BJ (cell line): Measurements from ENCODE around the gene POLR3K. TPM values are rescaled to one million over a fixed set of nuclear protein-coding genes. Genes with fewer than 3 reads are reported as not detected.

Experiments used
- CTCF ChIA-PET: fragments of 350-600 bp; formaldehyde crosslinking; extraction: SDS; loops from one replicate; lab custom pipeline; 2021; ENCODE audit warnings: antibody characterized with exemption, inconsistent platforms; lab: Yijun Ruan, JAX
- POLR2A ChIA-PET: fragments of 300-600 bp; sonication (Branson Sonifier 250); formaldehyde crosslinking; extraction: SDS; loops from one replicate; lab custom pipeline; 2021; ENCODE audit warnings: antibody characterized with exemption; lab: Charles Lee
- DNase-seq: peaks from one replicate; pipeline ENCODE4 v3.0.0-alpha.2; 2011; ENCODE audit warnings: low read depth
- H3K27me3 ChIP-seq: 2 replicates; pipeline ENCODE4 v1.6.0; 2011; ENCODE audit warnings: low read length; ENCODE audit not compliant: control insufficient read depth, insufficient read depth
- H3K36me3 ChIP-seq: 2 replicates; pipeline ENCODE4 v1.5.1; 2011; ENCODE audit warnings: low read length; ENCODE audit not compliant: control insufficient read depth, insufficient read depth
- H3K4me3 ChIP-seq: 2 replicates; pipeline ENCODE4 v1.5.1; 2011; ENCODE audit warnings: low read depth, mild to moderate bottlenecking, control low read depth, low read length
- CTCF ChIP-seq: IDR thresholded peaks from 2 replicates; pipeline ENCODE4 v1.5.1; 2011; ENCODE audit warnings: low read depth, mild to moderate bottlenecking, control low read depth, inconsistent platforms, low read length, moderate library complexity; ENCODE audit not compliant: insufficient read depth
- polyA minus RNA-seq: library from RNA; depleted of rRNA, polyadenylated mRNA; stranded (reverse); fragments of >200 nt; gene quantifications from 2 replicates; pipeline ENCODE4 v1.2.3, GENCODE V29; 2011; rRNA and poly(A)+ RNA removed
- polyA plus RNA-seq: library from polyadenylated mRNA; depleted of rRNA; stranded (reverse); fragments of >200 nt; gene quantifications from 2 replicates; pipeline ENCODE4 v1.2.3, GENCODE V29; 2011; rRNA removed

POLR3K gene
- polyA plus RNA-seq (14.3 and 14.6 TPM in 2 replicates), polyA minus RNA-seq (5.6 and 10.1 TPM in 2 replicates)

GRCh38 chr16:53346-54236, at the start of gene POLR3K, which contains the start of gene SNRNP25:
Gene POLR3K, minus strand, starts transcription at chr16:53608. Its CDS starts 22 bp downstream, at chr16:53586.
Gene SNRNP25, plus strand, starts transcription at chr16:53828. Its CDS starts 189 bp downstream, at chr16:54017.
- CTCF ChIA-PET, result interaction anchor here (0.5 to 3.0 kb wide), 4 partner anchors 10 to 51 kb away, joined by 3 to 14 read pairs (median 3); no protein-coding TSS in a partner anchor
- TF ChIP-seq CTCF, result no peak
- H3K4me3 ChIP-seq, result peak within 1 kb of the TSS; percentile 68
- no peaks in the 10 kb centered on the region for H3K27me3 ChIP-seq
- POLR2A ChIA-PET, result no interaction called here
- DNase-seq, result peak; percentile 84
- peaks cover 29% of the 10 kb centered on the region for H3K36me3 ChIP-seq

- Histone ChIP-seq H3K4me3 (no peak overlapping the region), H3K27me3 (no peaks in the 10 kb centered on the region), H3K36me3 (peaks cover 28% of the 10 kb centered on the region)
- DNase-seq, result no peak
- ChIA-PET POLR2A (no interaction called here), CTCF (interaction anchor here (0.7 to 1.7 kb wide), 5 partner anchors 13 to 260 kb away, joined by 3 to 11 read pairs (median 6); no protein-coding TSS in a partner anchor)
- no peak for TF ChIP-seq CTCF
Observed at GRCh38 chr16:102060-102855, 48.9 kb upstream of the POLR3K start.

GRCh38 chr16:101586-101985, 48.2 kb upstream of the POLR3K start:
- Histone ChIP-seq H3K27me3 (no peaks in the 10 kb centered on the region), H3K4me3 (no peak overlapping the region), H3K36me3 (peaks cover 27% of the 10 kb centered on the region)
- TF ChIP-seq CTCF, result no peak
- CTCF ChIA-PET, result interaction anchor here (1.0 to 1.7 kb wide), 3 partner anchors 12 to 261 kb away, joined by 4 to 11 read pairs (median 8); no protein-coding TSS in a partner anchor
- no peak for DNase-seq
- POLR2A ChIA-PET, result no interaction called here

- H3K4me3 ChIP-seq, result no peak overlapping the region
Observed at GRCh38 chr16:100989-101388, 47.6 kb upstream of the POLR3K start.

More at GRCh38 chr16:100989-101388, 47.6 kb upstream of the POLR3K start:
- TF ChIP-seq CTCF, result no peak
- ChIA-PET POLR2A (no interaction called here), CTCF (no interaction called here)
- no peak for DNase-seq
- Histone ChIP-seq H3K36me3 (peaks cover 28% of the 10 kb centered on the region), H3K27me3 (no peaks in the 10 kb centered on the region)
